GM21786 (cell line): ENCODE measurements around the gene IL34.
"Not testable (repeated sequence)": the region's sequence is repeated elsewhere in the genome, so short reads cannot be mapped to it uniquely, and the experiment has no call there.

Experiments
- ATAC-seq: cut with Tn5 transposase; IDR thresholded peaks from one replicate; pipeline ENCODE4 v1.9.1; 2021; ENCODE audit not compliant: unreplicated experiment

Gene IL34

DNA sequence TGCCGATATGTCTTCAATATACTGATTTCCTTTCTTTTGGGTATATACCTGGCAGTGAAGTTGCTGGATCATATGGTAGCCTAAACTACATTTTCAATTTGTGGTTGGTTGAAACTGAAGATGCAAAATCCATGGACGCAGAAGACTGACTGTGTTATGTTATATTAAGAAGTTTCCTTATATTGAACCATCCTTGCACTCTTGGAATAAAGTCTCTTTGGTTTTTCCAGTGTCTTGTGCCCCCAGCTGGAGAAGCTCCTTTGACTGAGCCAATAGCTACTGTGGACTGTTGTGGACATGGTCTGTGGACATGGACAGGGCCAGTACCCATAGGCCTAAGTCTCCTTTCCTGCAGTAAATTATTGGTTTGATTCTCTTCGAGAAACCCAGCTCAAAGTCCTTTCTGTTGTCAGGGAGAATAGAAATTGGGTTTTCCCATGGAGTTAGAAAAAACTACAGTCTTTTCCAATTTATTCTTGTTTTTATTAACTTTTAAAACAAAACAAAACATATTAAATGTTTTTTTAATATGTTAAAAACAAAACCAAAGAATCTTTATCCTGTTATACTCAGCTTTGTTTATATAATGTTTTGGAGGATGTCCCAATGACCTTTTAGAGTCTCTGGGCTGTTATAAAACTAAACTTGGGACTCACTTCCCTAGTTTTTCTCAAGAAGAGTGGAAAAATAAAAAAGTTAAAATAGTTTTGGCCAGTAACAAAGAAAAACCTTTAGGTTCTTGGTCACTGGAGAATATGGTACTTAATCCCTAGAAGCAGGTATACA is 15.2 kb upstream of the IL34 start:
- ATAC-seq = no peak

DNA sequence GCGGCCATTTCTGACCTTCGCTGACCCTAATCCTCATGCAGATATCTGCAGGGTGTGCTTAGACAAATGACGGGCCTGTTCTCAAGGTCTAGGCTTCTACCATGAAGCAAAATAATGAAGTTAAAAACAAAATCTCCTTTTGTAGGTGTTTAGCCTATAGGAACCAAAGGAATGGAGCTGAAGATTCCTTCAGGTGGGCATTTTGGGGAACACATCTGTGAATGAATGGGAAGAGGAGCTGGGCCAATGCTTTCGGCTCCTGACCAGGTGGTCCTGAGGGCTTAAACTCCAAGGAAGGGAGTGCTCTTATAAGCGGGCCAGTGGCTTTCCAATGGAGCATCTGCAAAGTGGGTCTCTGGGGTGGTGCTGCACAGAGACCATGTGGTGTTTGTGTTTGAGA is 14.1 kb upstream of the IL34 start:
- no peak for ATAC-seq

- not testable (repeated sequence) for ATAC-seq
These were observed 12.7 kb upstream of the IL34 start for GRCh38 chr16:70633617-70634016.

DNA sequence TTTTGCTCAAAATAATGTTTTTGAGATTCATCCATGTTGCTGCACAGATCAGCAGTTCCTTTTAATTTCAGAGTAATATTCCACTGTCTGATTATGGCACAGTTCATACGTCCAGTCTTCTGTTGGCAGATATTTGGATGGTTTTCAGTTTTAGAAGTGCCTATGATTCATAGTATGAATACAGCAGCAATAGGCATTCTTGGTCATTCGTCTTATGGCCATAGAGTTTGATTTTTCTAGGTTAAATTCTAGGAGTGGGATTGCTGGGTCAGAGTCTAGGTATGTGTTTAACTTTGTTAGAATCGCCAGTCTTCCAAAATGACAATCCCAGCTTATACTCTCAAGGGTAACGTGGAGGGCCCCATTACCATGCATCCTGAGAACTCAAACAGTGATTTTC is 11.5 kb upstream of the IL34 start:
- no peak for ATAC-seq

GRCh38 chr16:70635336-70636016 is 10.9 kb upstream of the IL34 start:
- no peak for ATAC-seq

- ATAC-seq = no peak
These were observed 7.3 kb upstream of the IL34 start for GRCh38 chr16:70638814-70639792.

DNA sequence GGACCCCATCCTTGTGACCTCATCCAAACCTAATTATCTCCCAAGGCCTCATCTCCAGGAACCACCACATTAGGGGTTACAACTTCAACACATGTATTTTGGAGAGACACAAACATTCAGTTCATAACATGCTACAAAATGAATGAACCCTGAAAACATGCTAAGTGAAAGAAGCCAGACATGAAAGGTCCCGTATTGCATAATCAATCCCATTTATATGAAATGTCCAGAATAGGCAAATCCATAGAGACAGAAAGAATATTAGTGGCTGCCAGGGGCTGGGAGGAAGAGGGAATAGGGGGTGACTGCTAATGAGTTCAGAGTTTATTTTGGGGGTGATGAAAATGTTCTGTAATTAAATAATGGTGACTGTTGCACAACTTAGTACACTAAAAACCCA is 3.7 kb upstream of the IL34 start:
- ATAC-seq = no peak

GRCh38 chr16:70643264-70643663 is 3.1 kb upstream of the IL34 start:
- not testable (repeated sequence) for ATAC-seq

DNA sequence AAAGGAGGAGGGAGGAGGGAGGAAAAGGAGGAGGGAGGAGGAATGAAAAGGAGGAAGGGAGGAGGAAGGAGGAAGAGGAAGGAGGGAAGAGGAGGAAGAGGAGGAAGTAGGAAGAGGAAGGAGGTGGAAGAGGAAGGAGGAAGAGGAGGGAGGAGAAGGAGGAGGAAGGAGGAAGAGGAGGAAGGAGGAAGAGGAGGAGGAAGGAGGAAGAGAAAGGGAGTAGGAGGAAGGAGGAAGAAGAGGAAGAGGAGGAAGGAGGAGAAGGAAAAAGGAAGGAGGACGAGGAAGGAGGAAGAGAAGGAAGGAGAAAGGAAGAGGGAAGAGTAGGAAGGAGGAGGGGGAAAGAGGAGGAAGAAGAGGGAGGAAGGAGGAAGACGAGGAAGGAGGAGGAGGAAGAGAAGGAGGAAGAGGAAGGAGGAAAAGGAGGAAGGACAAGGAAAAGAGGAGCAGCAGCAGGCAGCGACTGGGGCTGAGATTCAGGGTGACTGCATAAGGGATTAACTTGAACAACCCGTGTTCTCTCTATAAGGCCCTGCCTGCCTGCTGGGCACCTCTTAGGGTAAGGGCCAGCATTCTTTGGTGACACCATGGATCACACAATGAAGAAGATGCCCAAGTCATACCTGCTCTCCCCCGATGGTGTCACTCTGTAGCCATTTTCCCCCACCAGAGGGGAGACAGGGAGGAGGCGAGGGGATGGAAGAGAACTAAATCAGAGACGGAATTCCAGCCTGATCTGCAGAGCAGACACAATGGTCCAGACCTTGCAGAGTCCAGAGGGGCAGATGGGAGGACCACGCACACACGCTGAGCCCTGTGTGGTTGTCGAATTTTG is 1.4 kb upstream of the IL34 start:
- no peak for ATAC-seq

GRCh38 chr16:70647441-70648359 is 1.3 kb downstream of the IL34 start:
- ATAC-seq = no peak

- no peak for ATAC-seq
These were observed 2.2 kb downstream of the IL34 start for GRCh38 chr16:70648606-70649005.

- ATAC-seq = no peak
These were observed 2.9 kb downstream of the IL34 start for GRCh38 chr16:70649300-70649699.

DNA sequence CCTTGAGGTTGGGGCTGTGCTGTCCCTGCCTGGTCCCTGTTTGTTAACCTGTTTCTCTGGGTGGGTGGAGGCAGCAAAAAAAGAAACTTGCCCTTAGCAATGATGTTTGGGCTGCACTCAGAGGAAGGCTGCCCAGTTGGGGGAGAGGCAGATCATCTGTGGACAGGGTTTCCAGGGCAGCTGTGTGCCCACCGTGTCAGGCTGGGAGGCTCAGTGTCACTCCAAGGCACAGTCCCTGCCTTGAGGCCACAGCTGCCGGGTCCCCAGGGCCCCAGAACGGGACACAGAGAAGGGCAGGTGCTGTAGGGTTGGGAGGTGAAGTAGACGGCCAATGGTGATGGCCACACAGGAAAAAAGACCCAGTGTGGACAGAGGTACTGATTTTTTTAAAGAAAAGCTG is 3.9 kb downstream of the IL34 start:
- ATAC-seq = no peak

DNA sequence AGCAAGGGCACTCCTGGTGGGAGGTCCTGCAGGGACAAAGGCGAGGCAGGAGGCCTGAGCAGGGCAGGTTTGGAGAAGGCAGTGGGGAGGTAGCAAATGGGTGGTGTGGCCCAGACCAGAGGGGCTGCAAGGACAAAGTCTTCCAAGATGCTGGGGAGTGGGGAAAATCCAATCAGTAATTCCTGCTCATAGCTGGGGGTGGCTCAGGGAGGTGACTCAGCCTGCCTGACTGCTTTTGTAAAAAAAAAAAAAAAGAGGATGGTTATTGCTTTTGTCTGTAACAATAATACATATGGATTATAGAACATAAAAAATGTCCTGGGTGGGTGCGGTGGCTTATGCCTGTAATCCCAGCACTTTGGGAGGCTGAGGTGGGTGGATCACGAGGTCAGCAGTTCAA is 5.2 kb downstream of the IL34 start:
- ATAC-seq = no peak

GRCh38 chr16:70652322-70652721 is 6.0 kb downstream of the IL34 start:
- no peak for ATAC-seq

DNA sequence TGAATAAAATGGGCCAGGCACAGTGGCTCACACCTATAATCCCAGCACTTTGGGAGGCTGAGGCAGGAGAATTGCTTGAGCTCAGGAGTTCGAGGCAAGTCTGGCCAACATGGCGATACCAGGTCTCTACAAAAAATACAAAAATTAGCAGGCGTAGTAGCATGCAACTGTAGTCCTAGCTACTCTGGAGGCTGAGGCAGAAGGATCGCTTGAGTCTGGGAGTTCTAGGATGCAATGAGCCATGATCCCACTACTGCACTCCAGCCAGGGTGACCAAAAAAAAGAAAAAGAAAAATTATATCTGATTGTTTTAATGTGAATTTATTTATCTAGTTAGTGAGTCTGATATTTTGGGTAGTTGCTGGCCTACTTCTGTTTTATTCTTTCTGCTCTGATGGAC is 7.0 kb downstream of the IL34 start:
- ATAC-seq = peak; percentile 12

GRCh38 chr16:70653809-70654771 is 7.7 kb downstream of the IL34 start:
- ATAC-seq = peak; percentile 68

GRCh38 chr16:70656065-70656711 is 9.8 kb downstream of the IL34 start:
- no peak for ATAC-seq
